B cell (primary cell): ENCODE data around the gene THADA. TPM values are rescaled to one million over a fixed set of nuclear protein-coding genes. Genes with fewer than 3 reads are reported as not detected.

Source experiments
- ATAC-seq: fragments of 200-7000 bp; cut with Tn5 transposase; one replicate; pipeline ENCODE4 v1.10.0; 2021; ENCODE audit warnings: low read depth, mild to moderate bottlenecking, moderate number of reproducible peaks, moderate library complexity
- CTCF ChIA-PET: fragments of 350-600 bp; sonication (Branson Sonifier 250); formaldehyde crosslinking; loops from one replicate; lab custom pipeline; 2021; ENCODE audit warnings: antibody characterized with exemption, inconsistent platforms; lab: Charles Lee
- POLR2A ChIA-PET: fragments of 350-600 bp; sonication (Branson Sonifier 250); formaldehyde crosslinking; loops from one replicate; lab custom pipeline; 2021; ENCODE audit warnings: antibody characterized with exemption; lab: Charles Lee
- DNase-seq: peaks from one replicate; pipeline ENCODE4 v3.0.0; 2013
- H2AFZ ChIP-seq: 2 replicates; pipeline ENCODE4 v1.6.1; 2012; ENCODE audit warnings: mild to moderate bottlenecking, low read depth, low read length; ENCODE audit not compliant: insufficient read depth, poor library complexity, severe bottlenecking
- H3K27ac ChIP-seq, 2 donors: 1 replicate in 1 of 2; 2 replicates in 1 of 2; pipeline ENCODE4 v1.5.1; 2012 to 2013; ENCODE audit warnings: low read length in 2 of 2, mild to moderate bottlenecking in 2 of 2, moderate library complexity in 1 of 2
- H3K27me3 ChIP-seq, 4 experiments: fragments of 200-600 bp in 1 of 4; sonication (generic) in 1 of 4; replicated peaks in 1 of 4; 1 replicate in 2 of 4; 2 replicates in 2 of 4; pipeline versions ENCODE4 v1.6.1 to v1.7.0; 2013 to 2016; ENCODE audit warnings: low read length in 3 of 4, mild to moderate bottlenecking in 2 of 4, mixed read lengths in 1 of 4, moderate library complexity in 1 of 4; ENCODE audit not compliant: insufficient read depth in 4 of 4, control insufficient read depth in 3 of 4; ENCODE audit errors: control extremely low read depth in 1 of 4
- H3K36me3 ChIP-seq, 2 experiments: replicated peaks in 1 of 2; 1 replicate in 1 of 2; 2 replicates in 1 of 2; pipeline versions ENCODE4 v1.6.1 to v1.7.1; 2013; ENCODE audit warnings: low read length in 1 of 2; ENCODE audit not compliant: insufficient read depth in 2 of 2, control insufficient read depth in 1 of 2; ENCODE audit errors: control extremely low read depth in 1 of 2, extremely low read depth in 1 of 2
- H3K4me1 ChIP-seq, 2 donors: fragments of 200-600 bp in 1 of 2; sonication (generic) in 1 of 2; 1 replicate in 1 of 2; 2 replicates in 1 of 2; pipeline versions ENCODE4 v1.5.1 to v1.6.1; 2013 to 2017; ENCODE audit warnings: low read length in 2 of 2; ENCODE audit not compliant: control insufficient read depth in 2 of 2, insufficient read depth in 2 of 2
- H3K4me2 ChIP-seq: replicated peaks from 2 replicates; pipeline ENCODE3; 2012; ENCODE audit warnings: mild to moderate bottlenecking, low read depth, low read length; ENCODE audit not compliant: poor library complexity, severe bottlenecking
- H3K4me3 ChIP-seq, 5 experiments: fragments of 200-600 bp in 1 of 5; sonication (generic) in 1 of 5; 1 replicate in 3 of 5; 2 replicates in 2 of 5; pipeline versions ENCODE4 v1.5.1 to v1.7.0; 2011 to 2016; ENCODE audit warnings: low read length in 4 of 5, mild to moderate bottlenecking in 4 of 5, low read depth in 2 of 5, control low read depth in 1 of 5, moderate library complexity in 1 of 5; ENCODE audit not compliant: insufficient read depth in 1 of 5; ENCODE audit errors: control extremely low read depth in 1 of 5, extremely low read depth in 1 of 5
- H3K79me2 ChIP-seq: fragments of 200-600 bp; sonication (generic); one replicate; pipeline ENCODE4 v1.6.0; 2016; ENCODE audit warnings: low read length; ENCODE audit not compliant: control insufficient read depth, insufficient read depth
- H3K9ac ChIP-seq: fragments of 200-600 bp; sonication (generic); 2 replicates; pipeline ENCODE4 v1.6.1; 2017; ENCODE audit warnings: mild to moderate bottlenecking, low read length, moderate library complexity
- H3K9me3 ChIP-seq, 3 donors: one replicate each; pipeline versions ENCODE4 v1.6.1 to v1.7.1; 2013; ENCODE audit warnings: low read length in 2 of 3; ENCODE audit not compliant: control insufficient read depth in 2 of 3, insufficient read depth in 1 of 3; ENCODE audit errors: control extremely low read depth in 1 of 3
- H4K20me1 ChIP-seq: 2 replicates; pipeline ENCODE4 v1.6.0; 2012; ENCODE audit warnings: mild to moderate bottlenecking, low read length; ENCODE audit not compliant: insufficient read depth, control insufficient read depth, poor library complexity, severe bottlenecking
- H3K27ac Mint-ChIP-seq: one replicate; pipeline ENCODE4 v1.8.0; 2021; ENCODE audit warnings: mixed read lengths
- H3K27me3 Mint-ChIP-seq: one replicate; pipeline ENCODE4 v1.8.0; 2021; ENCODE audit warnings: mixed read lengths
- H3K4me1 Mint-ChIP-seq: one replicate; pipeline ENCODE4 v1.8.0; 2021; ENCODE audit warnings: mixed read lengths
- H3K4me3 Mint-ChIP-seq: one replicate; pipeline ENCODE4 v1.8.0; 2021; ENCODE audit warnings: mixed read lengths
- H3K9me3 Mint-ChIP-seq: one replicate; pipeline ENCODE4 v1.8.0; 2022; ENCODE audit warnings: mixed read lengths; ENCODE audit not compliant: insufficient read depth
- CTCF ChIP-seq: fragments of 200-600 bp; IDR thresholded peaks from one replicate; pipeline ENCODE4 v1.8.0; 2022; ENCODE audit warnings: antibody characterized with exemption, mild to moderate bottlenecking
- EZH2 ChIP-seq: IDR thresholded peaks from 2 replicates; pipeline ENCODE4 v1.6.1; 2012; ENCODE audit warnings: borderline replicate concordance, low read depth, mild to moderate bottlenecking, moderate library complexity, low read length; ENCODE audit not compliant: insufficient read depth, poor library complexity, severe bottlenecking
- WGBS: methylation state at CpG from one replicate; pipeline ENCODE4 v1.1.5; 2013; ENCODE audit warnings: missing lambda C conversion rate; ENCODE audit not compliant: insufficient coverage; 5-methylcytosine and 5-hydroxymethylcytosine counted together
- intact Hi-C: fragments of 100-400 bp; cut with micrococcal nuclease; formaldehyde crosslinking; loops from one replicate; pipeline ENCODE4 v1.10.0; 2022
- polyA plus RNA-seq: library from polyadenylated mRNA; depleted of rRNA; stranded (reverse); fragments of >200 nt; gene quantifications from 2 replicates; pipeline ENCODE4 v1.2.3, GENCODE V29; 2012
- total RNA-seq, 2 donors: library from RNA; stranded (reverse); fragments of 120-200 nt in 1 of 2; gene quantifications; 1 replicate in 1 of 2; 2 replicates in 1 of 2; pipeline versions ENCODE4 v1.2.3 to v1.2.4, GENCODE V29; 2013 to 2022

The THADA gene
- total and polyA plus RNA-seq, 2 donors (not counting 1 experiment from before 2014, with no cell fraction given) = 17.6 to 48.5 TPM

DNA sequence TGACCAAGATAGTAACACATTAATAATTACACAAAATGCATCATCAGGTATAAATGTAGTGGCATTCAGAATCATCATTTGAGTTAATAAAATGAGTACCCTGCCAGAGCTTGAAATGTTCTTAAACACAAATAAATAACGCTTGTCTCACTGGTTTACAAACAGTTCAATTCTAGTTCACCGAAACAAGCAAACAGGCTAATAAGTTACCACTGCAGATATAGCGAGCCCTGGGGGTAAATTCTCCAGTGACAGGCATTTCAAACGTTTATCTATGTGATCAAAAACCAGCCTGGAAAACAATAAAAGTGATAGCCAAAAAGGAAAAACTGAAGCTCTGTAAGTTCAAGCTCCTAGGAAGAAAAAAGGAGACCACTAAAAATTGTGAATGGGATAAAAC is 152.6 kb downstream of the THADA start:
- DNase-seq (no peak), ATAC-seq (no peak)
- Histone ChIP-seq H3K27me3 (no peaks in the 10 kb centered on the region), H3K79me2 (no peaks in the 10 kb centered on the region), H3K27ac (no peak overlapping the region), H4K20me1 (no peaks in the 10 kb centered on the region), H3K36me3 (peaks cover 2 to 24% of the 10 kb centered on the region in 2 experiments), H2AFZ (no peak overlapping the region), H3K9me3 (no peaks in the 10 kb centered on the region), H3K4me2 (no peak overlapping the region), H3K4me3 (no peak overlapping the region), H3K4me1 (no peaks in the 10 kb centered on the region), H3K9ac (no peak overlapping the region)
- no peak overlapping the region for H3K4me3 Mint-ChIP-seq
- H3K4me1 Mint-ChIP-seq = no peaks in the 10 kb centered on the region
- ChIA-PET CTCF (interaction anchor here (0.6 to 1.8 kb wide), 5 partner anchors 12 to 781 kb away, joined by 3 to 6 read pairs (median 3); no protein-coding TSS in a partner anchor), POLR2A (no interaction called here)
- H3K27ac Mint-ChIP-seq = no peak overlapping the region
- TF ChIP-seq CTCF (no peak), EZH2 (no peak)
- WGBS = 80% methylated on average over 1 of the region's 4 CpGs
- intact Hi-C loops = no loop called here
- no peaks in the 10 kb centered on the region for H3K9me3 Mint-ChIP-seq
- no peaks in the 10 kb centered on the region for H3K27me3 Mint-ChIP-seq

DNA sequence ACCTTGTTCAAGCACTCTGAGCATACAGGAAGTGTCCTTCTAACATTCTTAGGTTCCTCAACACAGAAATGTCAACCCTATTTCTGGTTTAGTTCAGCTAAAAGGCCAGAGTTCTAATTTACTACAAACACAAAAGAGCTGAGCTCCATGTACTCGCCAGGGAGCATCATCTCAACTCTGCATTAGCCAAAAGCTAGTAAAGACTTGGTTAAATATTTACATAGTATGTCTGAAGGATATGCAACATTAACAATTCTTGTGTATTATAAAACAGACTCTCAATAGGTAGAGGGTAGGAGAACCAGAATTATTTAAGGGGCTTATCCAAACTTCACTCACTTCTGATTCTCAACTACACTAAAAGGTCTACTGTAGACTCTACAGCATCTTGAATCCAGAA is 154.6 kb downstream of the THADA start:
- POLR2A ChIA-PET = interaction anchor here (0.8 kb wide), 1 partner anchor 15 kb away, joined by 4 read pairs; no protein-coding TSS in a partner anchor
- Histone ChIP-seq H3K36me3 (peaks cover under 1 to 18% of the 10 kb centered on the region in 2 experiments), H3K4me1 (no peaks in the 10 kb centered on the region), H3K9me3 (no peaks in the 10 kb centered on the region), H3K27ac (no peak overlapping the region), H2AFZ (no peak overlapping the region), H4K20me1 (no peaks in the 10 kb centered on the region), H3K9ac (no peak overlapping the region), H3K4me2 (no peak overlapping the region), H3K79me2 (no peaks in the 10 kb centered on the region), H3K4me3 (no peak overlapping the region), H3K27me3 (no peaks in the 10 kb centered on the region)
- no peaks in the 10 kb centered on the region for H3K9me3 Mint-ChIP-seq
- TF ChIP-seq CTCF (no peak), EZH2 (no peak)
- CTCF ChIA-PET = interaction anchor here (1.4 kb wide), 1 partner anchor 43 kb away, joined by 5 read pairs; no protein-coding TSS in a partner anchor
- H3K4me3 Mint-ChIP-seq = no peak overlapping the region
- intact Hi-C loops = no loop called here
- no peaks in the 10 kb centered on the region for H3K4me1 Mint-ChIP-seq
- WGBS = no CpG with 5 or more reads among the region's 1 CpG
- no peak for ATAC-seq
- H3K27me3 Mint-ChIP-seq = no peaks in the 10 kb centered on the region
- no peak for DNase-seq
- H3K27ac Mint-ChIP-seq = no peak overlapping the region
